Activated CD8-positive, alpha-beta T cell treated with anti-CD3 and anti-CD28 coated beads for 36 hours (primary cell): ENCODE data around the gene RAB40C. TPM values are rescaled to one million over a fixed set of nuclear protein-coding genes. Genes with fewer than 3 reads are reported as not detected.

ENCODE experiments used
- ATAC-seq: fragments of 200-7000 bp; cut with Tn5 transposase; one replicate; pipeline ENCODE4 v1.10.0; 2021; ENCODE audit warnings: mild to moderate bottlenecking, moderate library complexity
- CTCF ChIA-PET: fragments of 350-600 bp; sonication (Branson Sonifier 250); formaldehyde crosslinking; loops from one replicate; lab custom pipeline; 2021; ENCODE audit warnings: antibody characterized with exemption; lab: Charles Lee
- POLR2A ChIA-PET: fragments of 350-600 bp; sonication (Branson Sonifier 250); formaldehyde crosslinking; loops from one replicate; lab custom pipeline; 2021; ENCODE audit warnings: antibody characterized with exemption; lab: Charles Lee
- DNase-seq: peaks from one replicate; pipeline ENCODE4 v3.0.0-alpha.2; 2020
- H3K27ac Mint-ChIP-seq: one replicate; pipeline ENCODE4 v1.8.0; 2021; ENCODE audit warnings: mild to moderate bottlenecking, mixed read lengths
- H3K27me3 Mint-ChIP-seq: one replicate; pipeline ENCODE4 v1.8.0; 2021; ENCODE audit warnings: mixed read lengths
- H3K36me3 Mint-ChIP-seq: one replicate; pipeline ENCODE4 v1.8.0; 2021; ENCODE audit warnings: low read depth, mixed read lengths
- H3K4me1 Mint-ChIP-seq: one replicate; pipeline ENCODE4 v1.8.0; 2021; ENCODE audit warnings: low read depth, mixed read lengths
- H3K4me3 Mint-ChIP-seq: one replicate; pipeline ENCODE4 v1.8.0; 2021; ENCODE audit warnings: mild to moderate bottlenecking, moderate library complexity, mixed read lengths
- H3K9me3 Mint-ChIP-seq: one replicate; pipeline ENCODE4 v1.8.0; 2021; ENCODE audit warnings: mixed read lengths
- CTCF ChIP-seq: fragments of 200-600 bp; IDR thresholded peaks from one replicate; pipeline ENCODE4 v1.8.0; 2022; ENCODE audit warnings: antibody characterized with exemption, mild to moderate bottlenecking
- intact Hi-C: fragments of 100-400 bp; cut with micrococcal nuclease; formaldehyde crosslinking; loops from one replicate; pipeline ENCODE4 v1.10.0; 2022
- total RNA-seq, 2 experiments: library from RNA; stranded (reverse); gene quantifications; one replicate each; pipeline ENCODE4 v1.2.3, GENCODE V29; 2021

Gene RAB40C
- total RNA-seq, 2 experiments from 2014 or later: 8.1 to 8.8 TPM

GRCh38 chr16:586047-586644, 3.7 kb upstream of the RAB40C start:
- no peak for TF ChIP-seq CTCF
- DNase-seq: no peak
- ChIA-PET POLR2A (interaction anchor here (1.3 to 1.4 kb wide), 2 partner anchors 15 to 23 kb away, joined by 3 to 4 read pairs; no protein-coding TSS in a partner anchor), CTCF (no interaction called here)
- H3K4me1 Mint-ChIP-seq: peaks cover 10% of the 10 kb centered on the region
- H3K9me3 Mint-ChIP-seq: no peaks in the 10 kb centered on the region
- no peak overlapping the region for H3K27ac Mint-ChIP-seq
- H3K36me3 Mint-ChIP-seq: peaks cover 13% of the 10 kb centered on the region
- ATAC-seq: no peak
- intact Hi-C loops: loop anchor here (10.0 kb wide), 1 partner anchor 79 kb away; the partner anchor contains the start of gene RHOT2
- H3K4me3 Mint-ChIP-seq: no peak overlapping the region
- no peaks in the 10 kb centered on the region for H3K27me3 Mint-ChIP-seq

GRCh38 chr16:586645-587590, 2.9 kb upstream of the RAB40C start:
- peak overlapping the region; percentile 98 for H3K27ac Mint-ChIP-seq
- POLR2A ChIA-PET: interaction anchor here (1.1 to 1.9 kb wide), 6 partner anchors 12 to 109 kb away, joined by 3 to 8 read pairs (median 4); partner anchors contain the start of gene METTL26

GRCh38 chr16:588639-588888, 1.3 kb upstream of the RAB40C start:
- peak; percentile 14 for ATAC-seq
- ChIA-PET CTCF (interaction anchor here (1.4 to 1.8 kb wide), 2 partner anchors 12 to 17 kb away, joined by 3 to 5 read pairs; no protein-coding TSS in a partner anchor), POLR2A (interaction anchor here (0.7 to 1.9 kb wide), 13 partner anchors 9 to 108 kb away, joined by 3 to 8 read pairs (median 4); partner anchors contain the start of genes METTL26, PIGQ and RHOT2)
- peak; percentile 79 for DNase-seq
- H3K27me3 Mint-ChIP-seq: no peaks in the 10 kb centered on the region
- H3K9me3 Mint-ChIP-seq: no peaks in the 10 kb centered on the region
- TF ChIP-seq CTCF: no peak
- intact Hi-C loops: loop anchor here (10.0 kb wide), 1 partner anchor 76 kb away; the partner anchor contains the start of gene RHOT2
- H3K4me3 Mint-ChIP-seq: peak overlapping the region; percentile 83
- peaks cover 13% of the 10 kb centered on the region for H3K36me3 Mint-ChIP-seq
- H3K27ac Mint-ChIP-seq: peak overlapping the region; percentile 98
- H3K4me1 Mint-ChIP-seq: peaks cover 21% of the 10 kb centered on the region

More at GRCh38 chr16:586645-587590, 2.9 kb upstream of the RAB40C start:
- DNase-seq: no peak
- H3K4me1 Mint-ChIP-seq: peaks cover 12% of the 10 kb centered on the region
- no peaks in the 10 kb centered on the region for H3K27me3 Mint-ChIP-seq
- TF ChIP-seq CTCF: no peak
- no peaks in the 10 kb centered on the region for H3K9me3 Mint-ChIP-seq
- peak overlapping the region; percentile 83 for H3K4me3 Mint-ChIP-seq
- no peak for ATAC-seq
- peaks cover 13% of the 10 kb centered on the region for H3K36me3 Mint-ChIP-seq
- intact Hi-C loops: loop anchor here (10.0 kb wide), 1 partner anchor 78 kb away; the partner anchor contains the start of gene RHOT2
- CTCF ChIA-PET: no interaction called here

GRCh38 chr16:588889-589657, 793 bp upstream of the RAB40C start:
- H3K27ac Mint-ChIP-seq: peak overlapping the region; percentile 98
- DNase-seq (peak; percentile 98), ATAC-seq (peak; percentile 79)
- peaks cover 22% of the 10 kb centered on the region for H3K4me1 Mint-ChIP-seq
- peaks cover 13% of the 10 kb centered on the region for H3K36me3 Mint-ChIP-seq
- intact Hi-C loops: loop anchor here (10.0 kb wide), 1 partner anchor 76 kb away; the partner anchor contains the start of gene RHOT2
- ChIA-PET POLR2A (interaction anchor here (0.6 to 1.9 kb wide), 13 partner anchors 10 to 164 kb away, joined by 3 to 8 read pairs (median 4); partner anchors contain the start of genes METTL26, PIGQ, RAB11FIP3 and RHOT2), CTCF (interaction anchor here (1.4 to 1.8 kb wide), 2 partner anchors 12 to 17 kb away, joined by 3 to 5 read pairs; no protein-coding TSS in a partner anchor)
- TF ChIP-seq CTCF: no peak
- H3K9me3 Mint-ChIP-seq: no peaks in the 10 kb centered on the region
- H3K27me3 Mint-ChIP-seq: no peaks in the 10 kb centered on the region
- H3K4me3 Mint-ChIP-seq: peak overlapping the region; percentile 83
